Cardiac fibroblast (primary cell): ENCODE measurements around the gene TRMT1.
"Not testable (repeated sequence)": the region's sequence is repeated elsewhere in the genome, so short reads cannot be mapped to it uniquely, and the experiment has no call there.

Experiments
- DNase-seq, 2 donors: peaks; one replicate each; pipeline versions ENCODE4 v3.0.0 to v3.0.0-alpha.2; 2010; ENCODE audit warnings: low read depth in 2 of 2
- H3K4me3 ChIP-seq, 2 donors: replicated peaks in 1 of 2; 1 replicate in 1 of 2; 2 replicates in 1 of 2; pipeline ENCODE4 v1.5.1; 2011; ENCODE audit warnings: low read depth in 2 of 2, low read length in 2 of 2, mild to moderate bottlenecking in 2 of 2, moderate library complexity in 1 of 2
- CTCF ChIP-seq: IDR thresholded peaks from one replicate; pipeline ENCODE4 v1.5.1; 2011; ENCODE audit warnings: low read depth, mild to moderate bottlenecking, low read length, inconsistent platforms

The TRMT1 gene

GRCh38 chr19:13116282-13117175, at the start of gene TRMT1:
TSS of gene TRMT1 (minus strand) at chr19:13116740. CDS start at chr19:13116399, 341 bp downstream.
- peak; percentile 94 to 97 for DNase-seq
- peak within 1 kb of the TSS; percentile 98 to 99 for H3K4me3 ChIP-seq
- TF ChIP-seq CTCF, result no peak

GRCh38 chr19:13166151-13166550, 49.6 kb upstream of the TRMT1 start:
- DNase-seq, H3K4me3 ChIP-seq: not testable (repeated sequence)

GRCh38 chr19:13165162-13165997, 48.8 kb upstream of the TRMT1 start:
- DNase-seq, result peak; percentile 50 to 51
- no peak overlapping the region for H3K4me3 ChIP-seq
- no peak for TF ChIP-seq CTCF

- TF ChIP-seq CTCF, result no peak
- peak; percentile 72 to 96 for DNase-seq
- H3K4me3 ChIP-seq, result peak overlapping the region; percentile 0 to 15
Measured at GRCh38 chr19:13164343-13165161, 48.0 kb upstream of the TRMT1 start.

GRCh38 chr19:13163609-13164342, 47.2 kb upstream of the TRMT1 start:
- peak; percentile 85 to 95 for DNase-seq
- peak overlapping the region; percentile 17 to 33 for H3K4me3 ChIP-seq
- no peak for TF ChIP-seq CTCF

- H3K4me3 ChIP-seq, result peak overlapping the region; percentile 17 to 42
- peak; percentile 98 to 99 for DNase-seq
- no peak for TF ChIP-seq CTCF
Measured at GRCh38 chr19:13162724-13163608, 46.4 kb upstream of the TRMT1 start.
